PC-9 (cell line): ENCODE measurements around the gene C14orf39.

Experiments
- EZH2 ChIP-seq: fragments of 200-600 bp; sonication (generic); IDR thresholded peaks from 2 replicates; pipeline ENCODE4 v1.8.0; 2017; ENCODE audit warnings: antibody characterized with exemption, low read depth
- TF ChIP-seq, protein P1 (sequence below): fragments of 200-600 bp; sonication (generic); conservative IDR thresholded peaks from 2 replicates; pipeline ENCODE4 v1.6.1; 2017; ENCODE audit warnings: mixed run types, antibody characterized with exemption, mild to moderate bottlenecking, moderate library complexity

GRCh38 chr14:60514378-60514740 lies 28.5 kb upstream of the C14orf39 start:
- TF ChIP-seq, protein P1, sequence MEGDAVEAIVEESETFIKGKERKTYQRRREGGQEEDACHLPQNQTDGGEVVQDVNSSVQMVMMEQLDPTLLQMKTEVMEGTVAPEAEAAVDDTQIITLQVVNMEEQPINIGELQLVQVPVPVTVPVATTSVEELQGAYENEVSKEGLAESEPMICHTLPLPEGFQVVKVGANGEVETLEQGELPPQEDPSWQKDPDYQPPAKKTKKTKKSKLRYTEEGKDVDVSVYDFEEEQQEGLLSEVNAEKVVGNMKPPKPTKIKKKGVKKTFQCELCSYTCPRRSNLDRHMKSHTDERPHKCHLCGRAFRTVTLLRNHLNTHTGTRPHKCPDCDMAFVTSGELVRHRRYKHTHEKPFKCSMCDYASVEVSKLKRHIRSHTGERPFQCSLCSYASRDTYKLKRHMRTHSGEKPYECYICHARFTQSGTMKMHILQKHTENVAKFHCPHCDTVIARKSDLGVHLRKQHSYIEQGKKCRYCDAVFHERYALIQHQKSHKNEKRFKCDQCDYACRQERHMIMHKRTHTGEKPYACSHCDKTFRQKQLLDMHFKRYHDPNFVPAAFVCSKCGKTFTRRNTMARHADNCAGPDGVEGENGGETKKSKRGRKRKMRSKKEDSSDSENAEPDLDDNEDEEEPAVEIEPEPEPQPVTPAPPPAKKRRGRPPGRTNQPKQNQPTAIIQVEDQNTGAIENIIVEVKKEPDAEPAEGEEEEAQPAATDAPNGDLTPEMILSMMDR, result no peak
- no peak for TF ChIP-seq EZH2
